LNCaP clone FGC (cell line): Measurements from ENCODE around the gene VLDLR.
A peak's percentile ranks its signal among the peaks of the same experiment; 100 is the strongest.

ENCODE experiments used
- DNase-seq: peaks from one replicate; pipeline ENCODE4 v3.0.0-alpha.2; 2011; ENCODE audit warnings: low read depth
- H3K4me3 ChIP-seq: 2 replicates; pipeline ENCODE4 v1.5.1; 2011; ENCODE audit warnings: mild to moderate bottlenecking, low read depth, low read length, control low read depth
- TF ChIP-seq, protein P1 (sequence below): IDR thresholded peaks from 2 replicates; pipeline ENCODE4 v1.5.1; 2012; ENCODE audit warnings: mild to moderate bottlenecking; ENCODE audit not compliant: control insufficient read depth, insufficient read depth; ENCODE audit errors: extremely low read depth

VLDLR gene

DNA sequence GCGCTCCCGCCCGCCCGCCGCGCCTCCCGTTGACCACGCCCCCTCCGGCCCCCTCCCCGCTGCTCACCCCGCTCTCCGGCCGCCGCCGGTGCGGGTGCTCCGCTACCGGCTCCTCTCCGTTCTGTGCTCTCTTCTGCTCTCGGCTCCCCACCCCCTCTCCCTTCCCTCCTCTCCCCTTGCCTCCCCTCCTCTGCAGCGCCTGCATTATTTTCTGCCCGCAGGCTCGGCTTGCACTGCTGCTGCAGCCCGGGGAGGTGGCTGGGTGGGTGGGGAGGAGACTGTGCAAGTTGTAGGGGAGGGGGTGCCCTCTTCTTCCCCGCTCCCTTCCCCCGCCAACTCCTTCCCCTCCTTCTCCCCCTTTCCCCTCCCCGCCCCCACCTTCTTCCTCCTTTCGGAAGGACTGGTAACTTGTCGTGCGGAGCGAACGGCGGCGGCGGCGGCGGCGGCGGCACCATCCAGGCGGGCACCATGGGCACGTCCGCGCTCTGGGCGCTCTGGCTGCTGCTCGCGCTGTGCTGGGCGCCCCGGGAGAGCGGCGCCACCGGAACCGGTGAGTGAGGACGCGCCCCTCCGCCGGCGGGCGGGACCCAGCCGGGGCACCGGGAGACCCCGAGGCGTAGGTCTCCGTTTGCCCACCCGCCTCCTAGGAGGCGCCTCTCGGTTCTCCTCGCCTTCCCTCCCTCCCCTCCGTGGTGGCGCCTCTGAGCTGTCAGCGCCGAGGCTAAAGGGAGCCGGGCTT lies at the start of gene VLDLR:
VLDLR (plus strand) TSS at position 66 of the 739 bp plus-strand sequence; CDS start at position 469, 403 bp downstream.
- peak within 1 kb of the TSS; percentile 73 for H3K4me3 ChIP-seq
- TF ChIP-seq, protein P1, sequence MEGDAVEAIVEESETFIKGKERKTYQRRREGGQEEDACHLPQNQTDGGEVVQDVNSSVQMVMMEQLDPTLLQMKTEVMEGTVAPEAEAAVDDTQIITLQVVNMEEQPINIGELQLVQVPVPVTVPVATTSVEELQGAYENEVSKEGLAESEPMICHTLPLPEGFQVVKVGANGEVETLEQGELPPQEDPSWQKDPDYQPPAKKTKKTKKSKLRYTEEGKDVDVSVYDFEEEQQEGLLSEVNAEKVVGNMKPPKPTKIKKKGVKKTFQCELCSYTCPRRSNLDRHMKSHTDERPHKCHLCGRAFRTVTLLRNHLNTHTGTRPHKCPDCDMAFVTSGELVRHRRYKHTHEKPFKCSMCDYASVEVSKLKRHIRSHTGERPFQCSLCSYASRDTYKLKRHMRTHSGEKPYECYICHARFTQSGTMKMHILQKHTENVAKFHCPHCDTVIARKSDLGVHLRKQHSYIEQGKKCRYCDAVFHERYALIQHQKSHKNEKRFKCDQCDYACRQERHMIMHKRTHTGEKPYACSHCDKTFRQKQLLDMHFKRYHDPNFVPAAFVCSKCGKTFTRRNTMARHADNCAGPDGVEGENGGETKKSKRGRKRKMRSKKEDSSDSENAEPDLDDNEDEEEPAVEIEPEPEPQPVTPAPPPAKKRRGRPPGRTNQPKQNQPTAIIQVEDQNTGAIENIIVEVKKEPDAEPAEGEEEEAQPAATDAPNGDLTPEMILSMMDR, result peak; percentile 31; the same call in 1 of the 2 replicates
- DNase-seq, result no peak

DNA sequence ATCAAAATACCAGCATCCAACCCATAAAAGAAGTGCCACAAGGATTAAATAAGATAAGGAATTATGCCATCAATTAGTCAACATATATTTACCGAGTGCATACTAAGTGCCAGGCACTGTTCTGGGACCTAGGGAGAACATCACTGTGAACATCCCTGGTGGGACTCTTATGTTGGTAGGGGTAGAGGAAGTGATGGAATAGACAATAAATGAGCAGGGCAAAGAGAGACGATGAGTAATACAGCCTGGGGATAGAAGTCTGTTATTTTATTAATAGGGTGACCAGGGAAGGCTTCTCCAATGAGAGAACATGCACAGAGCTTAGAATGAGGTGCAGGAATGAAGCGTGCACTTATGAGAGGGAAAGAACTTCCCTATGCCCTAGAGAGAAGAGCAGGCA lies 47.4 kb upstream of the VLDLR start:
- H3K4me3 ChIP-seq, result no peak overlapping the region
- TF ChIP-seq, protein P1, result no peak
- no peak for DNase-seq

DNA sequence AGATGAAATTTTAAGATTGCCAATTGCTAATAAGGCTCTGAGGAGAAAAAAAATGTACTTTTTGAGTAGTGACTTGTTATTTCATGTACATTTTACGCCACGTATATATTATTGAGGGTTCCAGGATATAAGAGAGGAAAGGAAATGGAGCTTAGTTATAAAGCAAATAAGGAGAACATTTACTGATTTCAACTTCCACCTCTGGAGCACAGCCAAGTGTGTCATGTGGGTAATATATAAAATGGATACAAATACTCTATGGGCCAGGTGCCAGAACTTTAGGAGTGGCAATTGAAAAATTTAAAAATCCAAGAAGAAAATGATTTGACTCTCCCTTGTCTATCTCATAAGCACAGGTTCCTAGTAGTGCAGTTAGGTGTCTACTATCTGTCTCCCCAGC lies 45.0 kb upstream of the VLDLR start:
- DNase-seq, result peak; percentile 71
- TF ChIP-seq, protein P1, result no peak
- H3K4me3 ChIP-seq, result no peak overlapping the region

DNA sequence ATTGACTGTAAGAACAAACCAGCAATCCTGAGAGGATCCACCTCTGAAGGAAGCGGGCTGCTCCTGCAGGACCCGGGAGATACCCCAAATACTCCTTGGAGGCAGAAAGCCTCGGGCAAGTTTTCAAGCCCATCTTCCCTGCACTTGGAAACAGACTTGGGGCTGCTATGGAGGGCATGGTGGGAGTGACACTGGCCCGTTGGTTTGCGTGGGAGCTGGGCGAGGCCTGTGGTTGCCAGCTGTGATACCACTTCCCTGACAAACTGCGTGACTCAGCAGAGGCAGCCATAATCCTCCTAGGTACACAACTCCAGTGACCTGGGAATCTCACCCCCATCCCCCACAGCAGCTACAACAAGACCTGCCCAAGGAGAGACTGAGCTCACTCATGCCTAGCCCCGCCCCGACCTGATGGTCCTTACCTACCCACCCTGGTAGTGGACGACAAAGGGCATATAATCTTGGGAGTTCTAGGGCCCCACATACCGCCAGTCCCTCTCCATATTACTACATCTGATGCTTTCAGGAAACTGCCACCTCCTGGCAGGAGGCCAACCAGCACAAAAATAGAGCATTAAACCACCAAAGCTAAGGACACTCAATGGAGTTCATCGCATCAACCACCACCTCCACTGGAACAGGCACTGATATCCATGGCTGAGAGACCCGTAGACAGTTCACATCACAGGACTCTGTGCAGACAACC lies 38.1 kb upstream of the VLDLR start:
- no peak overlapping the region for H3K4me3 ChIP-seq
- TF ChIP-seq, protein P1, result no peak
- DNase-seq, result no peak

DNA sequence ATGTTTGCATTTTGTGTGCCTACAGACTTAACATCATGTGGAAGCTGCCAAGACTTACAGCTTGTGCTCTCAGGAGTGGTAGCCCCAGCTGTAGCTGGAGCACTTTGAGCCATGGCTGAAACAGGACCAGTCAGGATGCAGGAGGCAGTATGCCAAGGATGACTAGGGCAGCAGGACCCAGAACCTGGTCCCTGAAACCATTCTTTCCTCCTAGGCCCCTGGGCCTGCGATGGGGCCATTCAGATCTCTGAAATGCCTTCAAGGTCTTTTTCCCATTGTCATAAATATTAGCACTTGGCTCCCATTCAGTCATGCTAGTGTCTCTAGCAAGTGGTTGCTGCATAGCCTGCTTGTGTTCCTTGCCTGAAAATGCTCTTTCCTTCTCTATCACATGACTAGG lies 29.6 kb upstream of the VLDLR start:
- TF ChIP-seq, protein P1, result no peak
- DNase-seq, result no peak
- no peak overlapping the region for H3K4me3 ChIP-seq

DNA sequence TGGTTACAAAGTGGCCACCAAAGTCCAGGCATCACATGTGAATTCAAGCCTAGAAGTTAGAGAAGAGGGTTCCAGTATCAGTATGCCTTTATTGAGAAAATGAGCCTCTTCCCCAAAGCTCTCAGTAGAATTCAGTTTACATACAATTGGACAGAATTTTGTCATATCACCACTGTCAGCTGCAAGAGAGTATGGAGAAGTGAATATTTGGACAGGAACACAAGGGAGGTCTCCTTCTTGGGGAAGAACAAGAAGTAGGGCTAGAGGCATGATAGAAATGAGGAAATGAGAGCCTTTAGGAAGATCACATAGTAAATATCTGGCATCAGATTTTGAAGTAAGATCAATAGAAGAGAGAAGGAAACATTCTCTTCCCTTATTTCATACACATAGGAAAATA lies 27.8 kb upstream of the VLDLR start:
- TF ChIP-seq, protein P1, result no peak
- no peak for DNase-seq
- no peak overlapping the region for H3K4me3 ChIP-seq
